GM12892 (cell line): ENCODE data around the gene MAML3.

Experiments
- POLR2A ChIP-seq: IDR thresholded peaks from 2 replicates; pipeline ENCODE4 v1.6.1; 2011; ENCODE audit warnings: low read depth, low read length, control low read depth
- POLR2AphosphoS5 ChIP-seq: IDR thresholded peaks from 2 replicates; pipeline ENCODE4 v1.6.1; 2011; ENCODE audit warnings: low read depth, low read length, control low read depth

- TF ChIP-seq POLR2AphosphoS5 (no peak), POLR2A (no peak)
These were observed 324.9 kb downstream of the MAML3 start for GRCh38 chr4:139828966-139829664.
